HG03558 (cell line): ENCODE results near the gene DMWD.

Experiments
- ATAC-seq: cut with Tn5 transposase; IDR thresholded peaks from one replicate; pipeline ENCODE4 v1.9.1; 2021; ENCODE audit warnings: moderate number of reproducible peaks; ENCODE audit not compliant: unreplicated experiment; ENCODE audit errors: extremely low read depth

DMWD gene, protein sequence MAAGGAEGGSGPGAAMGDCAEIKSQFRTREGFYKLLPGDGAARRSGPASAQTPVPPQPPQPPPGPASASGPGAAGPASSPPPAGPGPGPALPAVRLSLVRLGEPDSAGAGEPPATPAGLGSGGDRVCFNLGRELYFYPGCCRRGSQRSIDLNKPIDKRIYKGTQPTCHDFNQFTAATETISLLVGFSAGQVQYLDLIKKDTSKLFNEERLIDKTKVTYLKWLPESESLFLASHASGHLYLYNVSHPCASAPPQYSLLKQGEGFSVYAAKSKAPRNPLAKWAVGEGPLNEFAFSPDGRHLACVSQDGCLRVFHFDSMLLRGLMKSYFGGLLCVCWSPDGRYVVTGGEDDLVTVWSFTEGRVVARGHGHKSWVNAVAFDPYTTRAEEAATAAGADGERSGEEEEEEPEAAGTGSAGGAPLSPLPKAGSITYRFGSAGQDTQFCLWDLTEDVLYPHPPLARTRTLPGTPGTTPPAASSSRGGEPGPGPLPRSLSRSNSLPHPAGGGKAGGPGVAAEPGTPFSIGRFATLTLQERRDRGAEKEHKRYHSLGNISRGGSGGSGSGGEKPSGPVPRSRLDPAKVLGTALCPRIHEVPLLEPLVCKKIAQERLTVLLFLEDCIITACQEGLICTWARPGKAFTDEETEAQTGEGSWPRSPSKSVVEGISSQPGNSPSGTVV

DNA sequence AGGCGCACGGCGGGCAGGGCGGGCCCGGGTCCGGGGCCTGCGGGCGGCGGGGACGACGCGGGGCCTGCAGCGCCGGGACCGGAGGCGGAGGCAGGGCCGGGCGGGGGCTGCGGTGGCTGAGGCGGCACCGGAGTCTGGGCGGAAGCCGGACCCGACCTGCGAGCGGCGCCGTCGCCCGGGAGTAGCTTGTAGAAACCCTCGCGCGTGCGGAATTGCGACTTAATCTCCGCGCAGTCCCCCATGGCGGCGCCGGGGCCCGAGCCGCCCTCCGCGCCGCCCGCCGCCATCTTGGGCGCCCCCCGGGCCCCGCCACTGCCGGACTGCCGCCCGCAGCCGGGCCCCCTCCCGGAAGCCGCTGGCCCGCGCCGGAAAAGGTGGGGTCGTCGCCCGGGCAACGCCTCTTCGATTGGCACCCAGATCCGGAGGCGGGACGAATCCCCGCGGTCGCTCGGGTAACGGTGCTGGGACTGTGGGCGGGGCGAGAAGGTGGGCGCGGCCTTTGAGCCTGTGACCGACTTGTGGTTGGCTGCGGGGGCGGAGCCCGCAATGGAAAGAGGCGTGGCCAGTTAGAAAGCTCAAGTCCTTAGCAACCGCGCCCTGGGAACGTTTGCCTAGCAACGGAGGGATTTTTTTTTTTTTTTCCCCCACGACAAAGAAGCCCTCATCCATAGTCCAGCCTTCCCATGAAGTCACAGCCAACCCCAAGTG, at the start of gene DMWD:
TSS of gene DMWD (minus strand) at position 376 of the 708 bp plus-strand sequence. CDS start at position 287, 89 bp downstream.
- peak; percentile 56 for ATAC-seq

DNA sequence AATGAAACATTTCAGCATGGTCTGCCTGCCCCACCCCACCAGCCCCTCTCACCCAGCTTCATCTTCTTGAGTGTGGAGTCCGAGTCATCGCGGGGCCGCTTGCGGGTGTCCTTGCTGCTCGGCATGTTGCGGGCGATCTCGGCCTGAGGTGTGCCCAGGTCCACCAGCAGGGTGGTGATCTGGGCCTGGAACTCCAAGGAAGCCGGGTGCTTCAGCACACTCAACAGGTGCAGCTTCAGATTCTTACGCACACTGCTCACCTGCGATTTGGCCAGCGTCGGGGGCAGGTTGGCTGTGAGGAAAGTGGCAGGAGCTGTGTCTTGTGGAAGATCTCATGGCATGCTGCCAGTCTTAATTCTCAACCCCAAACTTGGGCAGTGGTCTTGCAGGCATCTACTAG, 49.6 kb upstream of the DMWD start:
- ATAC-seq = no peak

DNA sequence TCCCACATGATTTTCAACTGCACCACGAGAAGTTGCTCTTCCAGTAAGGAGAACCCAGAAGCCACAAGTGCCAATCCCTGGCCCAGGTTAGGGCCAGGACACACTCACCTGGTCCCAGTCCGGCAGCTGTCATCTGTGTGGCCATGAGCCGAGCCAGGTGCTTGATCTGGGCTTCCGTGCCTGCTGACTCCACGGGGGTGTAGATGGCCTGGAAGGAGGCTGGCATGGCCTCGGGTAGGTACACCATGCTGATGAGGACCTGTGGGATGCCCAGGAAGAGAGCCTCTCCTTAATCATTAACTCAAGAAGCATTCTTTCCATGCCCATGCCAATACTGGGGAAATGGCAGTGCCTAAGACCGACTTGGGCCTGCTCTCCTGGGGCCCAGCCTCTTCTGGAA, 42.3 kb upstream of the DMWD start:
- ATAC-seq = no peak

DNA sequence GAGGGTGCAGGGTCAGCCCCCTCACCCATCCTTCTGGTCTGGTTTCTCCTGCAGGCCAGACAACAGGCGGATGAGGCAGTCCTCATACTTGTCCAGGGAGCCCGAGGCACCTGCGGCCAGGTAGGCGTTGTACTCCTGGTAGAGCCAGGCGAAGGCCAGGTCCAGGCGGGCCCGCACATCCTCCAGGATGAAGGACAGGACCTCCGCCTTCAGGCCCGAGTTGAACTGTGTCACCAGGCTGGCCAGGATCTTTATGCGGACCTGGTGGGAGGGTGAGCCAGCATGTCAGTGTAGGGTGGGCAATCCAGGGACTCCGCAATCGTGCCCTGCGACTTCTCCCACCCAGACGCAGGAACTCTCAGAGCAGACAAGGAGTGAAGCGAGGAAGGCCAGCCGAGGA, 36.3 kb upstream of the DMWD start:
- no peak for ATAC-seq

DNA sequence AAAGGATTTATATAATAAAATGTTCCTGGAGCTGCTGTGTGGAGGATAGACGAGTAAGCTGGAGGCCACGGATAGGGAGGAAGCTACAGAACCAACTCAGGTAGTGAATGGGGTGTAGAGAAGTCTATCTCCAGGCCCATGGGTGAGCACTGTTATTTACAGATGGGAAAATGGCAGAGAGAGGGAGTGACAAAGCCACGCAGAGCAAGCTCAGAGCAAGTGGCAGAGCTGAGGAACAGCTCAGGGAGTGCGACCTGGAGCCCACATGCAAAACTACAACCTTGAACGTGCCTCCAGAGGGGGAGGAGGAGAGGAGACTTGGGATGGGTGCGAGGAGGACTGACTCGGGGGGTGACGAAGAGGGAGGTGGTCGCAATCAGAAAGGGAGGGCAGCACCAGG, 35.9 kb upstream of the DMWD start:
- no peak for ATAC-seq

DNA sequence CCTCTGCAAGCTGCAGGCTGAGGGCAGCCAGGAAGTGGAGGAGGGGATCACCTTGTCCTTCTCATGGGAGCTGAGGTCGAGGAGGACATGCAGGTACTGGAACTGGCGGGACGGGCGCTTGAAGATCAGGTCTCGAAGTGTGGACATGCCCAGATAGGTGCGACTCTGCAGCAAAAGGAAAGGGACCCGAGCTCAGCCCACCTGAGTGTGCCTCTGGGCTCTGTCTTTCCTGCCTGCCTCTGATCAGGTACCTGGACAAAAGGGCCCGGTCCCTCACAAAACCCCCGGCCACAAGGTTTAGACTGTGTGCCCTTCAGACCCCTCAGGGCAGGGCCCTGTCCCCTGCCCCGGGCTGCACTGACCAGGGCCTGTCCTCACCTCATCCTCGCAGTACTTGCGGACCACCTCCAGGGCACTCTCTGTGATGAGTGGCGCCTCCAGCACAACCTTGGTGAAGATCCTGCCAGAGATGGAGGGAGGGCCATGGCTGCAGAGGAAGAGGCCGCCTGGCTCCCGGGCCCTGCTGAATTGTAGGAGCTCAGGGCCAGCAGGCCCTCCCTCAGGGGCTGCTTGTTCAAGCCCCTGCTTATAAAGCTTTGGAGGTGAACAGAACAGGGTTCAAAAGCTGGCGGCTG, 34.9 kb upstream of the DMWD start:
- ATAC-seq = no peak

DNA sequence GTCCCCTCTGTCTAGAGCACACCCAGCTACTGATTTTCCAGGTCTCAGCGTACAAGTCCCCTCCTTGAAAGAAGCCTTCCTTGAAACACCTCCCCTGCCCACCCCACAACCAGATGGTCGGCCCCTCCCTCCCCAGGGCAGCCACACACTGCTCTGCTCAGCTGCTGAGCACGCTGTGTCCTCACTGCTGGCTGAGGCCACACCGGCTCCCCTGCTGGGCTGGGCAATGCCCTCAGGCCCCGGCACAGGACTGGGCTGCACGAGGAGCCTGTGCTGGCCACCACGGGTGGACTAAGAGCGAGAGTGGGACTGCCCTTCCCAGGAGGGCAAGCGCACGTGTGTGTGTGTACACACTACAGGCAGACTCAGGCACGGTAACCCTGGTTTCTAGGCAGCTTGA, 34.3 kb upstream of the DMWD start:
- no peak for ATAC-seq

DNA sequence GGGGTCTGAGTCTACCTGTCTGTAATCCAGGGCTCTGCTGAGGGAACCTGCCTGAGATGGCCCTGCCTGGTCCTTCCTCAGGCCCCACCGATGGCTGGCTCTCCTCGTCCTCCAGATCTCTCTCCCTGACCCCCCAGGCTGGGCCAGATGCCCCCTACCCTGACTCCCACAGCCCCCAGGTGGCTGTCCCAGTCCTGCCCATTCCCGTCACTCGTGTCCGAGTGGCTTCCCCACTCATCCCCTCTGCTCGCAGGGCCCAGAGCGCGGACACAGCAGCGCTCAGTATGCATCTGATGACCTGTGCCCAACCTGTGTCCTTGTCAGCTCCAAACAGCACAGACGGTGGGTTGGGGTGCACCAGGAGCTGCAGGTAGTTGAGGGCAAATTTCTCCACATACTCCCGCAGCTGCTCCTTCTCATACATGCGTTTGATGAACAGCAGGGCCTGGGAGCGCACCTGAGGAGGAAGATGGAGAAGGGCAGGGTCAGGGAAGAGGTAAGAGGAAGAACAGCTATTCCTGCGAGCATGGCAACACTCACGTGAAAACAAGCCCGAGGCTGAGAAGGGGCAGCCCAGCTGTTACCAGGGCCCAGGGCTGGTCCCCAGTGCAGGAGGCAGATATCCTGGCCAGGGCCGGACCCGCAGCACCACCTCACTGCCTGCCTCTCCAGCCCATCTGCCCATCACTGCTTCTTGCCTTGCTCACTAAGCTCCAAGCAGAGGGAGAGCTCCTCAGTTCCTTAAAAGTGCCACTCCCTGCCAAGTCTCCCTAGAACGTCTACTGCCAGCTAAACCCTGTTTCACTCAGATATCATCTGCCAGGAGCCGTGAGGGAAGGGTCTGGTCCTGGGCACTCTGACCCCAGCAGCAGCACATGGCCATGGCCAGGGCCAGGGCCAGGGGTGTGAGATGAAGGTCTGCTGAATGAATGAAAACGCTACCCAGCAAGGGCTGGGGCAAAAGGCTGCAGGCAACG, 33.6 kb upstream of the DMWD start:
- no peak for ATAC-seq

DNA sequence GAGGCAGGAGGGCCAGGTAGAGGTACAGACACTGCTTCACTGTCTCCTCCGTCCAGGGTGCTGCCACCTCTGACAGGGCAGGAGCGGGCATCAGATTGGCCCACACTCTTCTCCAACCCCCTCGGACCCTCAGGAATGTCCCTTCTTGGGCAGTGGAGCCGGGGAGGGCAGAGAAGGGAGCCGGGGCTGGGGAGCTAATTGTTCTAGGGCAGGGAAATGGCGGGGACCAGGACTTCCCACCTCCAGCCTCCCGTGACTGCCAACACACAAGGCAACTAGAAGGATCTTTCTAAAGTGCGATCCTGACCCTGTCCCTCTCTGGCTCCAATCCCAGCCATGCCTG, 32.6 kb upstream of the DMWD start:
- ATAC-seq = no peak

DNA sequence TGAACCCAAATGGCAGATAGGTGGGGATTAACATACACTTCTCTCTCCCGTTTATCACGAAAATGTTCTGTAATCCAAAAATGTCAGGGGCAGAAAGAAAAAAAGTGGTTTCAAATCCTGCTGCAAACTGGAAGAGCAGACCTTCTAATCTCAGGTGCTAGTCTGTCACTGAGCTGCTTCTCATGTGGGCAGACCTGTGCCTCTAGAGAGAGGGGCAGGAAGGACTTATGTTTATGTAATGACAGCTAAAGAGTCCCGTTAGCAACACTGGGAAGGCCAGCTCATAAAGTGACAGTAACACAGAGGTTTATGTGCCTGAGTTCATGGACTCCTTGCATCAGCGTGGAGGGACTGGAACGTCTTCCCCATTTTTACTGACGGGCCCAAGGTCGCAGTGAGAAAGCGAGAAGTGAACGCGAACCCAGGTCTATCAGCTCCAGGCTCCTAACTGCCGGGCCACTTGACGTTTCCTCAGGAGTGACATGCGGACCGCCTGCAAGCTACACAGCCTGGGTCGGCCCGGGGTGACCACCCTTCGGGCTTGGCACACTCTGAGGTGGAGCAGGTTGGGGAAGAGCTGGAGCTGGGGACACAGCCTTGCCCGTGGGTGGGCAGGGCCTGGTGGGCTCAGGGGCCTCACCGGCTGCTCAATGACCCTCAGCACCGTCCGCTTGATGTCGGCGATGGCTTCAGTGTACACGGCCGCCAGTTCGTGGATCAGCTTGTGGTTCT, 32.1 kb upstream of the DMWD start:
- no peak for ATAC-seq

DNA sequence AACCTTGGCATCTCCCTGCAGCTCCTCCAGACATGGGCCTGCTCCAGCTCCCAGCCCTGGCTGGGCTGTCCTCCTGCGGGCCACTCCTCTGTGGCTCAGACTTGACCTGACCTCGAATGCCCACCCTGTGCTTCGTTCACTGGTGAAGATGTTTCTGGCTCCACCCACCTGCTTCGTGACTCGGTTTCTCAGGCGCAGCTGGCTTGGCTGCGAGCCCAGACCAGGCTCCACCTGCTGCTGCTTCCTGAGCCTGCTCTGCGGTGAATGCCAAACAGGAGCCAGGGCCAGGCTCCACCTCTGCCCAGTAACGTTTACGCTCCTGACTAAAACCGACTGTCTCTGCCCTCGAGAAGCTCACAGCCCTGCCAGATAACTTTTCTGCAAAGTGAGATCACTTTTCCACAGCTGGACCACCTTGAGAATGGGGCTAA, 31.4 kb upstream of the DMWD start:
- ATAC-seq = no peak

DNA sequence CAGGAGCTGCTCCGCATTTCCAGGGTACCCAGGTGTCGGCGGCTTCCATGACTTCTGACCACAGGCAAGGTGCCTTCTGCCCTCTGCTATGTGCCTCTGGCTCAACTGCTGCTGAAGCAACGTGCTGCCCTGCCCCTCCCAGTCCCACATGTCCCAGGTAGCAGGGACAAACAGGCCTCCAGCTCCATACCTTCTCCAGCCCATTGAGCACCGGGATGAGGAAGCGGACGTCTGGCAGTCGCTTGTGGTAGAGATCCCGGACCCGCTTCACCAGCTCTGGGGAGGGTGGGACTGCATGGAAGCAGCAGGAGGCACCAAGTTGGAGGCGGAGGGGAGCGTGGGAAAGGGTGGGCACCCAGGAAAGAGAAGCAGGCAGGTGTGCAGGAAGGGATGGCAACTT, 30.5 kb upstream of the DMWD start:
- ATAC-seq = no peak

DNA sequence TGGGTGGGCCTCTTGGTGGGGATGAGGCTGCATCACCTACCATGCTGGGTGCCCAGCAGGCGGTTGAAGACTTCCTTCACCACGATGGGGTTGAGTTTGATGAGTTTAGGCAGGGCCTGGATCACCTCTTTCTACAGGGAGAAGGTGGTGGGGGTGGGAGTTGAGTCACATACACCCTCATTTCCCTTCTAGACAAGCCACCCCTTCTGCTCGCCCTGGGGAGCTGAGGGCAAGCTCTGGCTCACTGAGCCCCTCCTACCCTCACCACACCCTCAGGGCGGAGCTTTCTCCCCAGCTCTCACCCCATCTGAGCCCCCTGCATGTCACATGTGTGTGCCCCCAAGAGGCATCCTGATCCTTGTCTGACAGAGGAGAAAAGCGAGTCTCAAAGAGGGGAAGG, 30.1 kb upstream of the DMWD start:
- ATAC-seq = no peak

DNA sequence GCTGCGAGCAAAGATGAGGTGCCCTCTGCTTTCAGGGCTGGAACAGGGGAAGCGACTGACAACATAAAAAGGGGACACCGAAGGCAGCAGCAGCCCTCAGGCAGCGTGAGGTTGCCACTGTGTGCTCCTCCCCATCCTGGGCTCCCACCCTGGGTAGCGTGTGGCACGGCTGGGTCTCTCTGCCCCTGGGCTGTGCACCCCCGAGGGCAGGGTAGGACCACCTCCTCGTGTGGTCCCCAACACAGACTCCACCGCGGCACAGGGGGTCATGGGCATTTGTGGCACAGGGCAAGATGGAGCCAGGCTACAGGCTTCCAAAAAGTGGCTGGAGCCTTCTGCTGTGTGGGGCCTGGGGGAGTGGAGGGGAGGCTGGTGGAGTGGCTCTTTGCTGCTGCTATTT, 28.9 kb upstream of the DMWD start:
- no peak for ATAC-seq

DNA sequence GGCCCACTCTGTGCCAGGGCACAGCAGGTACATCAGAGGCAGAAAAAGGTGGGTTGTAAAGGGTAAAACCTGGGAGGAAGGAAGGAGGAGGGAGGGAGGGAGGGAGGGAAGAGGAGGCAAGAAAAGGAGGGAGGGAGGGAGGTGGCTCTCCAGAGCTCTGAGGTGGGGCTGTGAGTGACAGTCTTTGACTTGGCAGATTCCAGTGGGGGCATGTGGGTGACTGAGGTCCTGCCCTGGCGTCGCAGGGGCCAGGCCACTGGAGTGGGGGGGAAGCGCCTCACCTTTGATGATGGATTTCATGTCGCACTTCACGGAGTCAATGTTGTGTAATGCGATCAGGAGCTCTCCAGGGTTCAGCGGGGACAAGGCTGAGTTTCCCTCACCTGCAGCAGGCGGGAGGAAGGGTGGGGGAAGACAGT, 28.5 kb upstream of the DMWD start:
- no peak for ATAC-seq

DNA sequence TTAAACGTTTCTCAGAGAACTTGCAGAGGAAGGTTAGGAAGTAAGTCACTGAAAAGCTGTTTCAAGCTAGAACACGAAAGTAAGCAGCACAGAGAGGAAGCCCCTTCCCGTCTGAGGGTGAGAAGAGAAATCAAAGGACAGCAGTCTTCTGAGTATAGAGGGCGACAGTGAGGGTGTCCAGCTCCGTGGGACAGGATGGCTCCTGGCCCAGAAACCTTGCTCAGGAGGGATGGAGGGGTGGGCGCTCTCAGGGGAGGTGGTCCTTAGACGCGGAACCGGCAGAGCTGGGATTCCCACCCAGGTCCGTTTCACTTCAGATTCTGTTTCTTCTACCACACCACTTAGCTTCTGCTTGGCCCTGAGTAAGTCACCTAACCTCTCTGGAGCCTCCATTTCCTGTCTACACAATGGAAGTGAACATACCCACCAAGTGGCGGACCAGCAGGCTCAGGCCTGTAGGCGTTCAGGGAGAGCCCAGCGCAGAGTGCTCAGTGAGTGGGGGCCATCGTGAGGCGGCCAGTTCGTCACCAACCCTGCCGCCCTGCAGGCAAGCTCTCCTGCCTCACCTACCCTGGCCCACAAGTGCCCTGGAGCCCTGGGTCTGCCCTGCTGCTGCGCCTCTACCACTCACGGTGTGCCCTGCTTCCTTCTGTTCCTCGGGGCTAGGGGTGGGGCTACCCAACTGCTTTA, 27.9 kb upstream of the DMWD start:
- ATAC-seq = no peak

DNA sequence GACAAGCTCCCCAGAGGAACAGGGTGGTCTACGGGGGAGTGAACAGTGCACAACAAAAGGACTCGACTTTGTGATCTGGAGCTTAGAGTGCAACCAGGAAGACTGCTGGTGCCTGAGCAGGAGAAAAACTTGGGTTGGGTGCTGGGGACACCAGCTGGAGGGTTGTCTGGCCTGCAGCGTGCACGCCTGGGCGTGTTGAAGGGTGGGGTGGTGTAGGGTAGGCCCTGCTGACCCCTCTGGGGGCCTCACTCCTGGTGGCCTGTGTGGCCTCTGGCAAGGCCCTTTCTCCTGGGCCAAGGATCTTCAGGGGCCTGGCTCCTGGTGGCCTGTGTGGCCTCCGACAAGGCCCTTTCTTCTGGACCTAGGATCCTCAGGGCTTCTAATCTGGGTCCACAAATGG, 27.1 kb upstream of the DMWD start:
- ATAC-seq = no peak

DNA sequence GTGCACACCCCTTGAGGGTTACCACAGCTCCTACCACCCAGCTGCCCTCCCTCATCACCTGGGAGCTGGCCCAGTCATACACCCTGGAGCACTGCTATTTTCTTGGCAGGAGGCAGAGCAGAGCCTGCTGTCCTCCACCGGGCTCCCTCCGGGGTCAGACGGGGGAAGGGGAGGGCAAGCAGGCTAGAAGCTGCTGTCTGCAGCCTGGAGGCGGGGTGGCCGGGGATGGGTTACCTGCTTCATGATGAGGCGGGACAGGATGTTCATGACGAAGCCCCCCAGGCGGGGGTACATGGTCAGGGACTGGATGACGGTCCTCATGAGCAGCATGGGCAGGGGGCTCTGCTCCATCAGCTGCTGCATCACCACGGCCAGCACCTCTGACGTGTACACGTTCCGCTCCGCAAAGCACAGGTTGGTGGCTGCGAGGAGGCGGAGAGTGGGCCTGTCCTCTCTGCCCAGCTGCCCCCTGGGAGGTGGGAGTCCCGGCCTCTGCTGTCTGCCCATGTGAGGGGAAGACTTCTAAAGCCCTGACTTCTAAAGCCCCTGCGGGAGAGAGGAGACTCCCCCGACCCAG, 25.2 kb upstream of the DMWD start:
- no peak for ATAC-seq
